Gastrocnemius medialis (tissue), 4 donors: Measurements from ENCODE around the gene KRT82.

Experiments
- CTCF ChIP-seq, 5 experiments: fragments of 450-650 bp in 3 of 5; fragments of 200-600 bp in 2 of 5; sonication (generic) in 2 of 5; IDR thresholded peaks in 4 of 5; conservative IDR thresholded peaks in 1 of 5; 1 replicate in 4 of 5; 2 replicates in 1 of 5; pipeline ENCODE4 v1.5.1; 2016 to 2019; ENCODE audit warnings: antibody characterized with exemption in 5 of 5, mild to moderate bottlenecking in 3 of 5, moderate library complexity in 3 of 5
- POLR2A ChIP-seq, 2 donors: fragments of 450-650 bp; IDR thresholded peaks; one replicate each; pipeline ENCODE4 v1.6.1; 2017; ENCODE audit warnings: antibody characterized with exemption in 2 of 2, mild to moderate bottlenecking in 2 of 2, moderate library complexity in 2 of 2

DNA sequence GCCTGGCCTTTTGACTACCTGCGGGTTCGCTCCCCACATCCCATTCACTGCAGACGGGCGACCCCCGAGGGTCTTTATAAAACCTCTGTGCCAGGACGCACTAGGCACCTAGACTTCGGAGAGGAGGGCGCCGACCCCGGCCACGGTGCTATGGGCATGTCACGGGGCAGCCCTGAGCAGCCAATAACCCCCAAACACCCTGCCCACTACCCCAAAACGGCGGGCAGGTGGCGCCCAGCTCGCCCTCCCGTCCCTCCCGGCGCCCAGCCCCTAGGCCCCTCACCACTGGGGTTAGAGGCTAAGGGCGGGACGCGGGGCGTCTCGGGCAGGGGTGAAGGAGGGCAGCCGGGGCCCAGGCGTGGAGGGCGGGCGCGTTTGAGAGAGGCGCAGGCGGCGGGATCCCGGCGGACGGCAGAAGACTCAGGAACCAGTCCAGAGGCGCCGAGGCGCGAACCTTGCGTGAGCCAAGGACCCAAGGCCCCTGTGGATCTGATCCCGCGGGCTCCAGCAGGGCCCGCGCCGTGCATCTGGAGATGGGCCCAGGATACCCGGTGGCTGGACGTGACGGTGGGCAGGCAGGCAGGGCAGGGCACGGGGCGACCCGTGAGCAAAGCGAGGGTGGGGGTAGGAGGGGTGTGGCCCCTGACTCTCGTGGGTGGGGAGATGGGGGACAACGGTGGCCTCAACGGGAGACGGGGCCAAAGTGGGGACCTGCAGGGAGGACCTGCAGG lies 49.9 kb downstream of the KRT82 start:
- TF ChIP-seq CTCF (IDR thresholded peaks at IDR 0.05 in 4 of 5, conservative IDR thresholded peaks at IDR 0.05 in 1 of 5) (no peak), POLR2A (IDR thresholded peaks at IDR 0.05) (no peak)
